Central memory CD8-positive, alpha-beta T cell (primary cell): ENCODE measurements around the gene ZNRD2.
A peak's percentile ranks its signal among the peaks of the same experiment; 100 is the strongest.

ENCODE experiments used
- ATAC-seq: fragments of 150-1000 bp; cut with Tn5 transposase; replicated peaks from 2 replicates; pipeline ENCODE4 v1.10.0; 2022; ENCODE audit warnings: mild to moderate bottlenecking, moderate FRiP score, moderate number of reproducible peaks; ENCODE audit not compliant: poor library complexity, severe bottlenecking; ENCODE audit errors: extremely low read depth
- DNase-seq, 2 donors: peaks; one replicate each; pipeline ENCODE4 v3.0.0; 2021; ENCODE audit warnings: low spot score in 2 of 2
- H3K27ac Mint-ChIP-seq: one replicate; pipeline ENCODE4 v1.8.0; 2022; ENCODE audit warnings: low read depth, mild to moderate bottlenecking, moderate library complexity, mixed read lengths
- H3K27me3 Mint-ChIP-seq: one replicate; pipeline ENCODE4 v1.8.0; 2022; ENCODE audit warnings: mixed read lengths
- H3K36me3 Mint-ChIP-seq: one replicate; pipeline ENCODE4 v1.8.0; 2022; ENCODE audit warnings: mild to moderate bottlenecking, moderate library complexity, mixed read lengths; ENCODE audit not compliant: insufficient read depth
- H3K4me1 Mint-ChIP-seq: one replicate; pipeline ENCODE4 v1.8.0; 2022; ENCODE audit warnings: mixed read lengths
- H3K4me3 Mint-ChIP-seq: one replicate; pipeline ENCODE4 v1.8.0; 2022; ENCODE audit warnings: mild to moderate bottlenecking, moderate library complexity, mixed read lengths
- H3K9me3 Mint-ChIP-seq: one replicate; pipeline ENCODE4 v1.8.0; 2022; ENCODE audit warnings: mixed read lengths

ZNRD2 gene

GRCh38 chr11:65617990-65618751, 47.9 kb downstream of the ZNRD2 start:
- peaks cover 31% of the 10 kb centered on the region for H3K36me3 Mint-ChIP-seq
- H3K4me3 Mint-ChIP-seq, result peak overlapping the region; percentile 96
- ATAC-seq, result no peak
- no peaks in the 10 kb centered on the region for H3K27me3 Mint-ChIP-seq
- H3K9me3 Mint-ChIP-seq, result no peaks in the 10 kb centered on the region
- H3K27ac Mint-ChIP-seq, result no peak overlapping the region
- no peak for DNase-seq
- peaks cover 26% of the 10 kb centered on the region for H3K4me1 Mint-ChIP-seq

GRCh38 chr11:65618763-65619162, 48.5 kb downstream of the ZNRD2 start:
- Mint-ChIP-seq H3K27me3 (no peaks in the 10 kb centered on the region), H3K4me1 (peaks cover 22% of the 10 kb centered on the region), H3K27ac (no peak overlapping the region), H3K36me3 (peaks cover 34% of the 10 kb centered on the region), H3K9me3 (no peaks in the 10 kb centered on the region), H3K4me3 (no peak overlapping the region)
- ATAC-seq (no peak), DNase-seq (no peak)

DNA sequence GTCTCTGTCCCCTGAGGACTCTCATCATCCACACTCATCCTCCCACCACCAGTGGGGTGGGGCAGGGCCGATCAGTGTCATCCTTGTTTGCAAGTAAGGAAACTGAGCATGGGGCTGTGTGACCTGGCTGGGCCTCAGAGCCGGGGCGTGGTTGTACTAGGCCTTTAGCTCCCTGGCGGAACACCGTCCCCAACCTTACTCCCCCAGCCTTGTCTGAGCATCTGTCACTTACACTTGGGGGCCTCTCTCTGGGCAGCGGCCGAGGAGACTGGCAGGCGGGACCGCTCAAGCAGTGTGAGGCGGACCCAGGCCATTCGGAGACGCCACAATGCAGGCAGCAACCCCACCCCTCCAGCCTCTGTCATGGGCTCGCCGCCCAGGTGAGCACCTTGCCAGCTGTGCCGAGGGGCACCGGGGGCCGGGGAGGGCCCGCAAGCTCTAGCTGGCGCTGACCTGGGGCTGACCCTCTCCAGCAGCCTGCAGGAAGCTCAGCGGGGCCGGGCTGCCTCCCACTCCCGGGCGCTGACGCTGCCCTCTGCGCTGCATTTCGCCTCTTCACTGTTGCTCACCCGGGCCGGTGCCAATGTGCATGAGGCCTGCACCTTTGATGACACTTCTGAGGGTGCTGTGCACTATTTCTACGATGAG, 49.1 kb downstream of the ZNRD2 start:
- H3K4me3 Mint-ChIP-seq, result no peak overlapping the region

DNA sequence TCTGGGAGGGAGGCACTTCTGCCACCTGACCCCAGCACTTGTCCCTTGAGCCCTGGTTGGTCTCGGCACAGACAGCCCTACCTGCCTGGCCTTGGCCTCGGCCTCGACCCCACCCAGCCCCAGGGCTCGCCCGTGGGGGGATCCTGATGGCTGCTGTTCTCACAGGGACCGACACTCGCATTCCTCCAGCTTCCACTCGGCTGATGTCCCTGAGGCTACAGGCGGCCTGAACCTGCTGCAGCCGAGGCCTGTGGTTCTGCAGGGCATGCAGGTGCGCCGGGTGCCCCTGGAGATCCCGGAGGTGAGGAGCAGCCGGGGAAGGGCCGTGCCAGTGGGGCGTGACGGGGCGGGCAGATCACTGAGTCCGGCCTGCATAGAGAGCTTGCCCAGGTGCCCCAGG, 50.4 kb downstream of the ZNRD2 start:
- no peaks in the 10 kb centered on the region for H3K27me3 Mint-ChIP-seq
- H3K27ac Mint-ChIP-seq, result no peak overlapping the region
- no peak overlapping the region for H3K4me3 Mint-ChIP-seq
- ATAC-seq (no peak), DNase-seq (no peak)
- H3K9me3 Mint-ChIP-seq, result no peaks in the 10 kb centered on the region
- peaks cover 22% of the 10 kb centered on the region for H3K4me1 Mint-ChIP-seq
- peaks cover 25% of the 10 kb centered on the region for H3K36me3 Mint-ChIP-seq

More for the DNA sequence above, 49.1 kb downstream of the ZNRD2 start:
- ATAC-seq (no peak), DNase-seq (no peak)
- Mint-ChIP-seq H3K4me1 (peaks cover 22% of the 10 kb centered on the region), H3K9me3 (no peaks in the 10 kb centered on the region), H3K27ac (no peak overlapping the region), H3K27me3 (no peaks in the 10 kb centered on the region), H3K36me3 (peaks cover 34% of the 10 kb centered on the region)

DNA sequence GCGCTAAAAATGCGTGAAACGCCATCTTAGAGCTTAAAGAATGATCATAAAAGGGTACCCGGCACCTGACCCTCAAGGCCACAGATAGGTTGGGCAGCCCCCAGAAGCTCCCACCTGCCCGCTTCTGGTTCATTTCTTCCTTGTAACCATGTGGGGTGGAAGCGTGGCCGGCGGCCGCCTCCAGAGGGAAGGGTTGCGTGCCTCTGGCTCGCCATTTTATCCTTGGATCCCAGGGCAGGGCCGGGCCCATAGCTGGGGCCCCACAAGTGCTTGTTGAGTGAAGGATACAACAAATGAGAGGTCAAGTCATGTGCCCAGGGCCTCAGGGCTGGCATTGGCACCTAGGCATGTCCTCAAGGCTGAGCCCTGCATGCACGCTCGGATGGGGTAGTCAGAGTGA, 51.2 kb downstream of the ZNRD2 start:
- ATAC-seq (no peak), DNase-seq (no peak)
- no peaks in the 10 kb centered on the region for H3K9me3 Mint-ChIP-seq
- no peak overlapping the region for H3K4me3 Mint-ChIP-seq
- peaks cover 30% of the 10 kb centered on the region for H3K36me3 Mint-ChIP-seq
- H3K27ac Mint-ChIP-seq, result no peak overlapping the region
- H3K27me3 Mint-ChIP-seq, result no peaks in the 10 kb centered on the region
- peaks cover 25% of the 10 kb centered on the region for H3K4me1 Mint-ChIP-seq
